GM10266 (cell line): Measurements from ENCODE around the gene ARMC7.
"Not testable (repeated sequence)": the region's sequence is repeated elsewhere in the genome, so short reads cannot be mapped to it uniquely, and the experiment has no call there.

Experiments
- DNase-seq: peaks from one replicate; pipeline ENCODE4 v3.0.0; 2012; ENCODE audit errors: extremely low spot score
- CTCF ChIP-seq: IDR thresholded peaks from 2 replicates; pipeline ENCODE4 v1.5.1; 2012; ENCODE audit warnings: mild to moderate bottlenecking, low read depth; ENCODE audit not compliant: control insufficient read depth, insufficient read depth; ENCODE audit errors: missing control alignments

The ARMC7 gene

GRCh38 chr17:75154195-75155106, 44.7 kb downstream of the ARMC7 start, which contains the start of gene JPT1:
TSS of gene JPT1 (minus strand) at chr17:75154512. CDS start at chr17:75154397, 115 bp downstream.
- TF ChIP-seq CTCF, result no peak
- DNase-seq, result peak; percentile 98

- no peak for TF ChIP-seq CTCF
- DNase-seq, result no peak
Observed at GRCh38 chr17:75155191-75155601, 45.4 kb downstream of the ARMC7 start.

- DNase-seq, result not testable (repeated sequence)
Observed at GRCh38 chr17:75158480-75158879, 48.7 kb downstream of the ARMC7 start.

- TF ChIP-seq CTCF, result no peak
- DNase-seq, result no peak
Observed at GRCh38 chr17:75159196-75160031, 49.6 kb downstream of the ARMC7 start.

GRCh38 chr17:75160211-75160610, 50.4 kb downstream of the ARMC7 start:
- no peak for TF ChIP-seq CTCF
- DNase-seq, result no peak

GRCh38 chr17:75163074-75163473, 53.3 kb downstream of the ARMC7 start:
- no peak for DNase-seq
- TF ChIP-seq CTCF, result no peak

GRCh38 chr17:75164606-75165005, 54.8 kb downstream of the ARMC7 start:
- DNase-seq, result not testable (repeated sequence)

- no peak for DNase-seq
- TF ChIP-seq CTCF, result no peak
Observed at GRCh38 chr17:75168998-75169397, 59.2 kb downstream of the ARMC7 start.
